Liver (tissue), 9 donors: ENCODE results near the gene VWA2. TPM values are rescaled to one million over a fixed set of nuclear protein-coding genes. Genes with fewer than 3 reads are reported as not detected.

ENCODE experiments used
- DNase-seq: peaks from one replicate; pipeline ENCODE4 v3.0.0-alpha.2; 2017; ENCODE audit warnings: low spot score
- H3K27ac ChIP-seq, 2 donors: one replicate each; pipeline ENCODE4 v1.7.0; 2013; ENCODE audit warnings: inconsistent platforms in 2 of 2, low read length in 2 of 2, control low read depth in 1 of 2, low read depth in 1 of 2, mild to moderate bottlenecking in 1 of 2
- H3K27me3 ChIP-seq, 4 donors: one replicate each; pipeline versions ENCODE4 v1.6.1 to v1.7.0; 2013; ENCODE audit warnings: low read length in 3 of 4, inconsistent platforms in 1 of 4, mild to moderate bottlenecking in 1 of 4, moderate library complexity in 1 of 4; ENCODE audit not compliant: control insufficient read depth in 4 of 4, insufficient read depth in 4 of 4
- H3K36me3 ChIP-seq, 4 donors: one replicate each; pipeline versions ENCODE4 v1.6.1 to v1.7.0; 2013; ENCODE audit warnings: low read length in 3 of 4, mild to moderate bottlenecking in 3 of 4, low read depth in 1 of 4, moderate library complexity in 1 of 4; ENCODE audit not compliant: control insufficient read depth in 4 of 4, insufficient read depth in 3 of 4
- H3K4me1 ChIP-seq, 4 donors: one replicate each; pipeline versions ENCODE4 v1.6.1 to v1.7.0; 2013; ENCODE audit warnings: low read length in 3 of 4, mild to moderate bottlenecking in 3 of 4, moderate library complexity in 1 of 4; ENCODE audit not compliant: control insufficient read depth in 4 of 4, insufficient read depth in 4 of 4
- H3K4me3 ChIP-seq, 3 donors: one replicate each; pipeline versions ENCODE4 v1.6.1 to v1.7.0; 2013; ENCODE audit warnings: low read length in 3 of 3, control low read depth in 1 of 3, low read depth in 1 of 3, mild to moderate bottlenecking in 1 of 3
- H3K9ac ChIP-seq, 2 donors: one replicate each; pipeline ENCODE4 v1.7.0; 2013; ENCODE audit warnings: low read length in 2 of 2, mild to moderate bottlenecking in 2 of 2, moderate library complexity in 2 of 2, control low read depth in 1 of 2, low read depth in 1 of 2
- H3K9me3 ChIP-seq, 4 donors: one replicate each; pipeline versions ENCODE4 v1.6.1 to v1.7.0; 2013; ENCODE audit warnings: low read length in 3 of 4; ENCODE audit not compliant: control insufficient read depth in 4 of 4
- ATF3 ChIP-seq: IDR thresholded peaks from 2 replicates; pipeline ENCODE4 v1.6.1; 2016; ENCODE audit warnings: antibody characterized with exemption
- CTCF ChIP-seq: fragments of 150-350 bp; IDR thresholded peaks from 2 replicates; pipeline ENCODE4 v1.5.1; 2017; ENCODE audit warnings: improper control_type of control experiment, low read depth, low read length; ENCODE audit not compliant: missing input control
- FOXA1 ChIP-seq: IDR thresholded peaks from 2 replicates; pipeline ENCODE4 v1.6.1; 2016; ENCODE audit warnings: antibody characterized with exemption
- GABPA ChIP-seq, 2 donors: IDR thresholded peaks in 1 of 2; conservative IDR thresholded peaks in 1 of 2; 2 replicates each; pipeline ENCODE4 v1.6.1; 2016; ENCODE audit warnings: antibody characterized with exemption in 2 of 2, mild to moderate bottlenecking in 1 of 2, moderate library complexity in 1 of 2
- HNF4A ChIP-seq, 2 donors: conservative IDR thresholded peaks; 2 replicates each; pipeline ENCODE4 v1.6.1; 2016; ENCODE audit warnings: antibody characterized with exemption in 2 of 2, mild to moderate bottlenecking in 2 of 2
- HNF4G ChIP-seq: IDR thresholded peaks from 2 replicates; pipeline ENCODE4 v1.6.1; 2016; ENCODE audit warnings: antibody characterized with exemption
- JUND ChIP-seq, 2 donors: IDR thresholded peaks; 2 replicates each; pipeline ENCODE4 v1.6.1; 2016; ENCODE audit warnings: antibody characterized with exemption in 2 of 2
- MAX ChIP-seq: IDR thresholded peaks from 2 replicates; pipeline ENCODE4 v1.6.1; 2016; ENCODE audit warnings: antibody characterized with exemption
- NR2F2 ChIP-seq: IDR thresholded peaks from 2 replicates; pipeline ENCODE4 v1.6.1; 2016; ENCODE audit warnings: antibody characterized with exemption
- RAD21 ChIP-seq, 2 donors: IDR thresholded peaks; 2 replicates each; pipeline ENCODE4 v1.6.1; 2016; ENCODE audit warnings: antibody characterized with exemption in 2 of 2, mild to moderate bottlenecking in 2 of 2
- REST ChIP-seq: IDR thresholded peaks from 2 replicates; pipeline ENCODE4 v1.6.1; 2016; ENCODE audit warnings: antibody characterized with exemption, mild to moderate bottlenecking
- RXRA ChIP-seq, 2 donors: IDR thresholded peaks; 2 replicates each; pipeline ENCODE4 v1.6.1; 2017 to 2018; ENCODE audit warnings: antibody characterized with exemption in 2 of 2, mild to moderate bottlenecking in 1 of 2
- SP1 ChIP-seq: IDR thresholded peaks from 2 replicates; pipeline ENCODE4 v1.6.1; 2018; ENCODE audit warnings: antibody characterized with exemption, mild to moderate bottlenecking
- TAF1 ChIP-seq: conservative IDR thresholded peaks from 2 replicates; pipeline ENCODE4 v1.6.1; 2016; ENCODE audit warnings: antibody characterized with exemption, mild to moderate bottlenecking
- YY1 ChIP-seq: IDR thresholded peaks from 2 replicates; pipeline ENCODE4 v1.6.1; 2016; ENCODE audit warnings: antibody characterized with exemption, mild to moderate bottlenecking
- ZBTB33 ChIP-seq: IDR thresholded peaks from 2 replicates; pipeline ENCODE4 v1.6.1; 2016; ENCODE audit warnings: antibody characterized with exemption
- WGBS: extraction: QIAGEN DNeasy Blood & Tissue Kit; methylation state at CpG from one replicate; pipeline ENCODE4 v1.1.7; 2013; 5-methylcytosine and 5-hydroxymethylcytosine counted together
- polyA plus RNA-seq, 2 donors: library from polyadenylated mRNA; stranded (reverse) in 1 of 2; unstranded in 1 of 2; fragments of 200-250 nt in 1 of 2; fragments of >200 nt in 1 of 2; fragmentation: Nextera tagmentation in 1 of 2; extraction: Ambion mirVana in 1 of 2; gene quantifications; one replicate each; pipeline versions ENCODE4 v1.2.1 to v1.2.3, GENCODE V29; 2013 to 2015
- total RNA-seq, 2 donors: library from RNA; depleted of rRNA; stranded (reverse); fragments of >200 nt; gene quantifications; one replicate each; pipeline ENCODE4 v1.2.3, GENCODE V29; 2014
- donor health status: healthy.
- donor health status: healthy.
- donor health status: healthy.
- donor health status: healthy.
- donor health status: healthy.

VWA2 gene
- total and polyA plus RNA-seq, 4 donors, result 0.05 to 0.25 TPM; not detected in 2

GRCh38 chr10:114234132-114234531 is 4.9 kb upstream of the VWA2 start:
- Histone ChIP-seq H3K36me3 (no peaks in the 10 kb centered on the region), H3K9me3 (no peaks in the 10 kb centered on the region), H3K27ac (no peak overlapping the region), H3K9ac (no peak overlapping the region), H3K4me3 (no peak overlapping the region), H3K27me3 (peaks cover 0 to 8% (median 2%) of the 10 kb centered on the region in 4 donors), H3K4me1 (peaks cover 0 to 6% (median 5%) of the 10 kb centered on the region in 4 donors)
- TF ChIP-seq CTCF (no peak), HNF4A (conservative IDR thresholded peaks at IDR 0.05) (no peak), ATF3 (no peak), NR2F2 (no peak), ZBTB33 (no peak)
- DNase-seq, result no peak

- no peak for DNase-seq
- no peak overlapping the region for H3K27ac ChIP-seq
- H3K9me3 ChIP-seq, result no peaks in the 10 kb centered on the region
- no peaks in the 10 kb centered on the region for H3K36me3 ChIP-seq
- 42% methylated on average over 11 of the region's 11 CpGs for WGBS
- H3K9ac ChIP-seq, result no peak overlapping the region
- peaks cover 0 to 19% (median 9%) of the 10 kb centered on the region in 4 donors for H3K27me3 ChIP-seq
- TF ChIP-seq TAF1 (no peak), FOXA1 (no peak), ATF3 (no peak), GABPA (IDR thresholded peaks at IDR 0.05 in 1 of 2, conservative IDR thresholded peaks at IDR 0.05 in 1 of 2) (no peak), YY1 (no peak), ZBTB33 (no peak), JUND (IDR thresholded peaks at IDR 0.05) (no peak), SP1 (no peak), HNF4G (no peak), MAX (no peak), REST (no peak), RXRA (IDR thresholded peaks at IDR 0.05) (no peak), RAD21 (IDR thresholded peaks at IDR 0.05) (no peak)
- peaks cover 5 to 12% (median 7%) of the 10 kb centered on the region in 4 donors for H3K4me1 ChIP-seq
- H3K4me3 ChIP-seq, result no peak overlapping the region
These were observed 916 bp downstream of the VWA2 start for GRCh38 chr10:114239994-114240345.
